ENCODE measurements around the gene PLXDC1.
"Not testable (repeated sequence)": the region's sequence is repeated elsewhere in the genome, so short reads cannot be mapped to it uniquely, and the experiment has no call there.

PLXDC1 gene

GRCh38 chr17:39131616-39132015 is 19.8 kb downstream of the PLXDC1 start:
- Histone ChIP-seq H3K27ac (ENCODE audit: low read depth in 2 of 2, low read length in 2 of 2) (no peak overlapping the region), H3K4me1 (ENCODE audit: control insufficient read depth in 2 of 2, insufficient read depth in 2 of 2, low read length in 2 of 2) (no peaks in the 10 kb centered on the region), H3K9me3 (ENCODE audit: control insufficient read depth in 2 of 2, low read length in 2 of 2) (no peaks in the 10 kb centered on the region), H3K4me3 (ENCODE audit: low read length in 2 of 2) (no peak overlapping the region), H3K27me3 (ENCODE audit: control insufficient read depth in 2 of 2, insufficient read depth in 2 of 2, low read length in 2 of 2) (no peaks in the 10 kb centered on the region), H3K36me3 (ENCODE audit: control insufficient read depth in 2 of 2, insufficient read depth in 2 of 2, low read length in 2 of 2) (no peaks in the 10 kb centered on the region), H3K9ac (ENCODE audit: low read depth in 1 of 2, low read length in 2 of 2) (no peak overlapping the region)

- Histone ChIP-seq H3K9me3 (ENCODE audit: control insufficient read depth in 2 of 2, low read length in 2 of 2) (no peaks in the 10 kb centered on the region), H3K9ac (ENCODE audit: low read depth in 1 of 2, low read length in 2 of 2) (no peak overlapping the region), H3K4me1 (ENCODE audit: control insufficient read depth in 2 of 2, insufficient read depth in 2 of 2, low read length in 2 of 2) (no peaks in the 10 kb centered on the region), H3K36me3 (ENCODE audit: control insufficient read depth in 2 of 2, insufficient read depth in 2 of 2, low read length in 2 of 2) (no peaks in the 10 kb centered on the region), H3K4me3 (ENCODE audit: low read length in 2 of 2) (no peak overlapping the region), H3K27ac (ENCODE audit: low read depth in 2 of 2, low read length in 2 of 2) (no peak overlapping the region), H3K27me3 (ENCODE audit: control insufficient read depth in 2 of 2, insufficient read depth in 2 of 2, low read length in 2 of 2) (no peaks in the 10 kb centered on the region)
Observed at GRCh38 chr17:39130205-39130604, 21.2 kb downstream of the PLXDC1 start.

GRCh38 chr17:39129544-39129943 is 21.9 kb downstream of the PLXDC1 start:
- not testable (repeated sequence) for H3K27me3 ChIP-seq (ENCODE audit: control insufficient read depth in 2 of 2, insufficient read depth in 2 of 2, low read length in 2 of 2); H3K9me3 ChIP-seq (ENCODE audit: control insufficient read depth in 2 of 2, low read length in 2 of 2); H3K27ac ChIP-seq (ENCODE audit: low read depth in 2 of 2, low read length in 2 of 2); H3K4me1 ChIP-seq (ENCODE audit: control insufficient read depth in 2 of 2, insufficient read depth in 2 of 2, low read length in 2 of 2); H3K9ac ChIP-seq (ENCODE audit: low read depth in 1 of 2, low read length in 2 of 2); H3K36me3 ChIP-seq (ENCODE audit: control insufficient read depth in 2 of 2, insufficient read depth in 2 of 2, low read length in 2 of 2); H3K4me3 ChIP-seq (ENCODE audit: low read length in 2 of 2)

- no peaks in the 10 kb centered on the region for H3K36me3 ChIP-seq (ENCODE audit: control insufficient read depth in 2 of 2, insufficient read depth in 2 of 2, low read length in 2 of 2)
- H3K9me3 ChIP-seq (ENCODE audit: control insufficient read depth in 2 of 2, low read length in 2 of 2), result no peaks in the 10 kb centered on the region
- H3K27me3 ChIP-seq (ENCODE audit: control insufficient read depth in 2 of 2, insufficient read depth in 2 of 2, low read length in 2 of 2), result no peaks in the 10 kb centered on the region
- H3K9ac ChIP-seq (ENCODE audit: low read depth in 1 of 2, low read length in 2 of 2), result no peak overlapping the region
- H3K27ac ChIP-seq (ENCODE audit: low read depth in 2 of 2, low read length in 2 of 2), result no peak overlapping the region
- no peak overlapping the region for H3K4me3 ChIP-seq (ENCODE audit: low read length in 2 of 2)
- H3K4me1 ChIP-seq (ENCODE audit: control insufficient read depth in 2 of 2, insufficient read depth in 2 of 2, low read length in 2 of 2), result no peaks in the 10 kb centered on the region
Observed at GRCh38 chr17:39126436-39126835, 25.0 kb downstream of the PLXDC1 start.

GRCh38 chr17:39125143-39125875 is 26.1 kb downstream of the PLXDC1 start:
- Histone ChIP-seq H3K4me1 (ENCODE audit: control insufficient read depth in 2 of 2, insufficient read depth in 2 of 2, low read length in 2 of 2) (no peaks in the 10 kb centered on the region), H3K27ac (ENCODE audit: low read depth in 2 of 2, low read length in 2 of 2) (no peak overlapping the region), H3K9ac (ENCODE audit: low read depth in 1 of 2, low read length in 2 of 2) (no peak overlapping the region), H3K36me3 (ENCODE audit: control insufficient read depth in 2 of 2, insufficient read depth in 2 of 2, low read length in 2 of 2) (no peaks in the 10 kb centered on the region), H3K9me3 (ENCODE audit: control insufficient read depth in 2 of 2, low read length in 2 of 2) (no peaks in the 10 kb centered on the region), H3K27me3 (ENCODE audit: control insufficient read depth in 2 of 2, insufficient read depth in 2 of 2, low read length in 2 of 2) (no peaks in the 10 kb centered on the region), H3K4me3 (ENCODE audit: low read length in 2 of 2) (no peak overlapping the region)

GRCh38 chr17:39123627-39124026 is 27.8 kb downstream of the PLXDC1 start:
- H3K4me1 ChIP-seq (ENCODE audit: control insufficient read depth in 2 of 2, insufficient read depth in 2 of 2, low read length in 2 of 2), result no peaks in the 10 kb centered on the region

DNA sequence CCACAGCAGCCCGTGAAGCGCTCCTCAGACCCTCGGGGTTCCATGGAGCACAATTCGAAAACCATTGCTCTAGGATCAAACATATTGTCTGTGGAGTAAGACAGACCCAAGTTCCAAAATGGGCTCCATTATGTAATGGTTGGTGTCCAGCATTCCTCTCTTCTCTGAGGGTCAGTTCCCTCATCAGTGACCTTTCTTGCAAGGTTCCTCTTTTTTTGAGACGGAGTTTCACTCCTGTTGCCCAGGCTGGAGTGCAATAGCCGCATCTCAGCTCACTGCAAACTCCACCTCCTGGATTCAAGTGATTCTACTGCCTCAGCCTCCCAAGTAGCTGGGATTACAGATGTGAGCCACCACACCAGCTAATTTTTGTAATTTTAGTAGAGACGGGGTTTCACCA is 28.4 kb downstream of the PLXDC1 start:
- H3K4me3 ChIP-seq (ENCODE audit: low read length in 2 of 2), result no peak overlapping the region
- no peak overlapping the region for H3K9ac ChIP-seq (ENCODE audit: low read depth in 1 of 2, low read length in 2 of 2)
- no peaks in the 10 kb centered on the region for H3K4me1 ChIP-seq (ENCODE audit: control insufficient read depth in 2 of 2, insufficient read depth in 2 of 2, low read length in 2 of 2)
- H3K27ac ChIP-seq (ENCODE audit: low read depth in 2 of 2, low read length in 2 of 2), result peak overlapping the region in 1 of 2 donors; percentile 9
- no peaks in the 10 kb centered on the region for H3K36me3 ChIP-seq (ENCODE audit: control insufficient read depth in 2 of 2, insufficient read depth in 2 of 2, low read length in 2 of 2)
- no peaks in the 10 kb centered on the region for H3K27me3 ChIP-seq (ENCODE audit: control insufficient read depth in 2 of 2, insufficient read depth in 2 of 2, low read length in 2 of 2)
- H3K9me3 ChIP-seq (ENCODE audit: control insufficient read depth in 2 of 2, low read length in 2 of 2), result no peaks in the 10 kb centered on the region

More at GRCh38 chr17:39123627-39124026, 27.8 kb downstream of the PLXDC1 start:
- Histone ChIP-seq H3K9ac (ENCODE audit: low read depth in 1 of 2, low read length in 2 of 2) (no peak overlapping the region), H3K4me3 (ENCODE audit: low read length in 2 of 2) (no peak overlapping the region), H3K36me3 (ENCODE audit: control insufficient read depth in 2 of 2, insufficient read depth in 2 of 2, low read length in 2 of 2) (no peaks in the 10 kb centered on the region), H3K27ac (ENCODE audit: low read depth in 2 of 2, low read length in 2 of 2) (no peak overlapping the region), H3K9me3 (ENCODE audit: control insufficient read depth in 2 of 2, low read length in 2 of 2) (no peaks in the 10 kb centered on the region), H3K27me3 (ENCODE audit: control insufficient read depth in 2 of 2, insufficient read depth in 2 of 2, low read length in 2 of 2) (no peaks in the 10 kb centered on the region)

GRCh38 chr17:39121919-39122318 is 29.5 kb downstream of the PLXDC1 start:
- not testable (repeated sequence) for H3K9me3 ChIP-seq (ENCODE audit: control insufficient read depth in 2 of 2, low read length in 2 of 2); H3K36me3 ChIP-seq (ENCODE audit: control insufficient read depth in 2 of 2, insufficient read depth in 2 of 2, low read length in 2 of 2); H3K27me3 ChIP-seq (ENCODE audit: control insufficient read depth in 2 of 2, insufficient read depth in 2 of 2, low read length in 2 of 2); H3K4me3 ChIP-seq (ENCODE audit: low read length in 2 of 2); H3K27ac ChIP-seq (ENCODE audit: low read depth in 2 of 2, low read length in 2 of 2); H3K9ac ChIP-seq (ENCODE audit: low read depth in 1 of 2, low read length in 2 of 2); H3K4me1 ChIP-seq (ENCODE audit: control insufficient read depth in 2 of 2, insufficient read depth in 2 of 2, low read length in 2 of 2)

DNA sequence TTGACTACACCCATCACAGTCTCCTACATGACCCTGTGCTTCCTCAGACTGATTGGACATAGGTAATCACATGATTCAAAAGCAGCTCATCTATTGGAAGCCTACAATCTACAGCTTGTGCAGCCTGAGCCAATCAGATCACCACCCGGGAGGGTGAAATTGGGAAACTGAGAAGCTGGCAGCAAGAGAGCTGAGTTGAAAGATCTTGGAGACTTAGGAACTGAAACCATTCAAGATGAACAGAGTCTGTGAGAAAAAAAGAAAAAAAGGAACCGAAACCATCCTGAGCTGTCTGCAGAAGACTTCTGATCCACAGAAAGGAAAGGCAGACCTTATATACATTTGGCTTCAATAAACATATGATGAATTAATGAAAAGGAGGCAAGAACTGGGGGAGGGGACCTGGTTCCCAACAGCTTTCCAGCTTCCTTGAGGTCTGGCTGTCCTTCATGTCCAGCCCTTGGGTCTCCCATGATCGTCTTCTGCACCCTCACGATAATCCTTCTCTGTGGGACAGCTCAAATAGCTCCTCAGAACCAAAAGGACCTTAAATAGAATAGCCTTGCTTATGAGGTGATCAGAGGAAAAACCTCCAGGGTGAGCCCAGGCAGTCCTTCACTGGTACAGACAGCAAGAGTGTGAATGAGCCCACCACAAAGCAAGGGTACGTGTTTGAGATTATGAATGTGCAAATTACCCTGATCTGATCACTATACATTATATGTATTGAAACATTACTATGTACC is 32.6 kb downstream of the PLXDC1 start:
- Histone ChIP-seq H3K27me3 (ENCODE audit: control insufficient read depth in 2 of 2, insufficient read depth in 2 of 2, low read length in 2 of 2) (no peaks in the 10 kb centered on the region), H3K9ac (ENCODE audit: low read depth in 1 of 2, low read length in 2 of 2) (no peak overlapping the region), H3K36me3 (ENCODE audit: control insufficient read depth in 2 of 2, insufficient read depth in 2 of 2, low read length in 2 of 2) (no peaks in the 10 kb centered on the region), H3K27ac (ENCODE audit: low read depth in 2 of 2, low read length in 2 of 2) (no peak overlapping the region), H3K9me3 (ENCODE audit: control insufficient read depth in 2 of 2, low read length in 2 of 2) (no peaks in the 10 kb centered on the region), H3K4me1 (ENCODE audit: control insufficient read depth in 2 of 2, insufficient read depth in 2 of 2, low read length in 2 of 2) (no peaks in the 10 kb centered on the region), H3K4me3 (ENCODE audit: low read length in 2 of 2) (no peak overlapping the region)

GRCh38 chr17:39116224-39116623 is 35.2 kb downstream of the PLXDC1 start:
- Histone ChIP-seq H3K4me1 (ENCODE audit: control insufficient read depth in 2 of 2, insufficient read depth in 2 of 2, low read length in 2 of 2) (no peaks in the 10 kb centered on the region), H3K27ac (ENCODE audit: low read depth in 2 of 2, low read length in 2 of 2) (no peak overlapping the region), H3K27me3 (ENCODE audit: control insufficient read depth in 2 of 2, insufficient read depth in 2 of 2, low read length in 2 of 2) (no peaks in the 10 kb centered on the region), H3K9me3 (ENCODE audit: control insufficient read depth in 2 of 2, low read length in 2 of 2) (no peaks in the 10 kb centered on the region), H3K4me3 (ENCODE audit: low read length in 2 of 2) (no peak overlapping the region), H3K9ac (ENCODE audit: low read depth in 1 of 2, low read length in 2 of 2) (no peak overlapping the region), H3K36me3 (ENCODE audit: control insufficient read depth in 2 of 2, insufficient read depth in 2 of 2, low read length in 2 of 2) (no peaks in the 10 kb centered on the region)

Measured in mucosa of rectum (tissue), 2 donors.